ENCODE results near the gene TBC1D22A.
A peak's percentile ranks its signal among the peaks of the same experiment; 100 is the strongest.

The TBC1D22A gene

DNA sequence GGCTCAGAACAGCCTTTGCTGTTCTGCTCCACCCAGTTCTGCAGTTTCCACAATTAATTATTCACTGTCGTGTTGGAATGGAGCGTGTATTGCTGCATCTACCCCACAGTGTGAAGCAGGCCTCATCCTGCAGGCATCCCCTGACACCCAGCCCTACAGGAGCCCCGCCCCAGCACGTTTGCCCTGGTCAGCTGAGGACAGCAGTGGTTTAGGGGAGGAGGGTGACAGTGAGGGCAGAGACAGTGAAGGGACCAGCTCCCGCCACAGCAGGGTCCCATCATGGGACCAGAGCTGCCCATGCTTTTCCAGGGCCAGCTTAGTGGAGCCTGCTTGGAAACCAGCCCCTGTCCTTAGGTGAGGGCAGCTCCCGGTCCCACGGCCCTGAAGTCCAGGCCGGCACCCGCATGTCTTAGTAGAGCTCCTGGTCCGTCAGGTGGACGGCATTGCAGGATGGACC is 273.0 kb downstream of the TBC1D22A start:
- Mint-ChIP-seq H3K4me1 (ENCODE audit: low read depth) (no peaks in the 10 kb centered on the region), H3K4me3 (no peak overlapping the region), H3K36me3 (ENCODE audit: low read depth) (peaks cover 1% of the 10 kb centered on the region), H3K9me3 (no peaks in the 10 kb centered on the region), H3K27me3 (ENCODE audit: low read depth) (no peaks in the 10 kb centered on the region), H3K27ac (no peak overlapping the region)

- Mint-ChIP-seq H3K27ac (no peak overlapping the region), H3K4me3 (no peak overlapping the region), H3K36me3 (ENCODE audit: low read depth) (peaks cover 1% of the 10 kb centered on the region), H3K4me1 (ENCODE audit: low read depth) (no peaks in the 10 kb centered on the region), H3K27me3 (ENCODE audit: low read depth) (no peaks in the 10 kb centered on the region), H3K9me3 (no peaks in the 10 kb centered on the region)
Observed at GRCh38 chr22:47036352-47036751, 273.9 kb downstream of the TBC1D22A start.

DNA sequence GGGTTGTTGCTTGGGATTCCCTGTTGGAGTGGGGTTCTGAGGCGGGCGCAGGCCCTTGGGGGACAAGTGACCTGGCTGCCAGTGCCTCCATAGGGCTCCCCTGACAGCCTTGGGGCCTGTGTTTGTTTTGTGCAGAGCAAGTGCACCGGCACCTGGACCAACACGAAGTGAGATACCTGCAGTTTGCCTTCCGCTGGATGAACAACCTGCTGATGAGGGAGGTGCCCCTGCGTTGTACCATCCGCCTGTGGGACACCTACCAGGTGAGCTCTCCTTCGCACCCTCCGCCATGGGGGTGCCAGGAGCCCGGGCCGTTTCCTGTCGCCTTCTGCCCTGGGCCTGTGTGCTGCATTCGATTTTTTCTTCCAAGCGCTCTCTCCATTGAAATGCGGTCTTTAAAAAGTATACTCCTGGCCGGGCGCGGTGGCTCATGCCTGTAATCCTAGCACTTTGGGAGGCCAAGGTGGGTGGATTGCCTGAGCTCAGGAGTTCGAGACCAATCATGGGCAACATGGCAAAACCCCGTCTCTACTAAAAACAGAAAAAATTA is 274.6 kb downstream of the TBC1D22A start:
- no peaks in the 10 kb centered on the region for H3K27me3 Mint-ChIP-seq (ENCODE audit: low read depth)
- no peaks in the 10 kb centered on the region for H3K9me3 Mint-ChIP-seq
- no peak overlapping the region for H3K4me3 Mint-ChIP-seq
- no peak overlapping the region for H3K27ac Mint-ChIP-seq
- H3K4me1 Mint-ChIP-seq (ENCODE audit: low read depth), result no peaks in the 10 kb centered on the region
- peaks cover 1% of the 10 kb centered on the region for H3K36me3 Mint-ChIP-seq (ENCODE audit: low read depth)

- no peak overlapping the region for H3K27ac Mint-ChIP-seq
- peaks cover 1% of the 10 kb centered on the region for H3K36me3 Mint-ChIP-seq (ENCODE audit: low read depth)
- no peaks in the 10 kb centered on the region for H3K9me3 Mint-ChIP-seq
- no peak overlapping the region for H3K4me3 Mint-ChIP-seq
- H3K27me3 Mint-ChIP-seq (ENCODE audit: low read depth), result no peaks in the 10 kb centered on the region
- no peaks in the 10 kb centered on the region for H3K4me1 Mint-ChIP-seq (ENCODE audit: low read depth)
Observed at GRCh38 chr22:47038206-47038835, 275.9 kb downstream of the TBC1D22A start.

DNA sequence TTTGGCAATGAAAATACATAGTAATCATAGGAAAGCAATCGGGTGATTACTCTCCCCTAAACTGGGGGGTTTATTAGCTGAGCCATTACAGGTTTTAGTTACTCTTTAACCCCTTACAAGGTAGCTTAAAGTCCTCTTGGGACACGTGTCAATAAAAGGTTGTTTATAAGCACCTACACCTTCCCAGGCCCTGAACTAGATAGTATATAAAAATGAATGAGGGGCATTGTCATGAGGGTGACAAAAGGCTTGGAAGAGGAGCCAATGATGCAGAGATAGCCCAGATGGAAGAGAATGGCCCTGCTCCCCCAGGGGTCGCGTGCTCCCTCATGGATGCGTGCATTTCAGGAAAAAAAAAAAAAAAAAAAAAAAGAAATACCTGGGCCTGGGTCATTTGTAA is 276.9 kb downstream of the TBC1D22A start:
- no peak overlapping the region for H3K4me3 Mint-ChIP-seq
- no peaks in the 10 kb centered on the region for H3K27me3 Mint-ChIP-seq (ENCODE audit: low read depth)
- H3K27ac Mint-ChIP-seq, result no peak overlapping the region
- peaks cover 1% of the 10 kb centered on the region for H3K36me3 Mint-ChIP-seq (ENCODE audit: low read depth)
- peaks cover 2% of the 10 kb centered on the region for H3K4me1 Mint-ChIP-seq (ENCODE audit: low read depth)
- no peaks in the 10 kb centered on the region for H3K9me3 Mint-ChIP-seq

GRCh38 chr22:47040486-47041270 is 278.2 kb downstream of the TBC1D22A start:
- peaks cover 1% of the 10 kb centered on the region for H3K36me3 Mint-ChIP-seq (ENCODE audit: low read depth)
- no peaks in the 10 kb centered on the region for H3K9me3 Mint-ChIP-seq
- H3K27ac Mint-ChIP-seq, result no peak overlapping the region
- H3K27me3 Mint-ChIP-seq (ENCODE audit: low read depth), result no peaks in the 10 kb centered on the region
- H3K4me3 Mint-ChIP-seq, result no peak overlapping the region
- peaks cover 12% of the 10 kb centered on the region for H3K4me1 Mint-ChIP-seq (ENCODE audit: low read depth)

DNA sequence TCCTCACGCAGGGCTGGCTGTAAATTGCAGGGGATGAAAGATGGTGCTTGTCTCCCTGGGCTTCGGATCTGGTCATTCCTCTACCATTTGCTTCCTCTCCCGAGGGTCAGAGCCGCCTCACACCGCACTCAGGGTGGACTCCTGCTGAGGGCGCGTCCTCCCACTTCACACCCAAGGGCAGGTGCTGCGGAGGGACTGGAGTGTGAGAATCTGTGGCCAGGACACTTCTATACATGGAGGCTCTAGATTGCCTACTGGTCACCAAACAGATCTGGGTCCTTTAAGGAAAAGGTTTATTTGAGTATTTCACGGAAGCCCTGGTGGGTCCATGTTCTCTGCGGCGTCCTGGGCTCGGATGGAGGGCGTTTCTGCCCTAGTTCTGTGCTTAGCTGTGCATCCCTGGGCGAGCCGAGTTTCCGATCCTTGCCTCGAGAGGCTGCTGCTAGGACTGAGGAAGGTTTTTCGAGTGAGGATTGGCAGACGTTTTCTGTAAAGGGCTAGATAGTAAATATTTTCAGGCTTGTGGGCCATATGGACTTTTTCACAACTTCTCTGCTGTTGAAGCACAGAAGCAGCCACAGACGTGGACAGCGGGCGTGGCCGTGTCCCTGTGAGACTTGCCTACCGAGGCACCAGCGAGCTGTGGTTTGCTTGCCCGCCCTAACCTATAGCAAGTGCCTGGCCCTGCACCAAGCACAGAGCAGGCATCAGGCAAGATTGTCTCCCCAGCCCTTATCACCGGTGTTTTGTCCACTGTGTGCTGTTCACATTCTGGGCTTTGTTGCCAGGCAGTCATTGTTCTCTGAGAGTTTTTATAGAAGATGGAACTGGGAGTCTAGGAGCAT is 279.0 kb downstream of the TBC1D22A start:
- Mint-ChIP-seq H3K4me3 (no peak overlapping the region), H3K27ac (peak overlapping the region; percentile 57)

GRCh38 chr22:47042116-47042825 is 279.8 kb downstream of the TBC1D22A start:
- no peaks in the 10 kb centered on the region for H3K9me3 Mint-ChIP-seq
- peaks cover 1% of the 10 kb centered on the region for H3K36me3 Mint-ChIP-seq (ENCODE audit: low read depth)
- H3K4me3 Mint-ChIP-seq, result no peak overlapping the region
- peaks cover 14% of the 10 kb centered on the region for H3K4me1 Mint-ChIP-seq (ENCODE audit: low read depth)
- peak overlapping the region; percentile 57 for H3K27ac Mint-ChIP-seq
- no peaks in the 10 kb centered on the region for H3K27me3 Mint-ChIP-seq (ENCODE audit: low read depth)

More for the DNA sequence above, 279.0 kb downstream of the TBC1D22A start:
- Mint-ChIP-seq H3K9me3 (no peaks in the 10 kb centered on the region), H3K4me1 (ENCODE audit: low read depth) (peaks cover 12% of the 10 kb centered on the region), H3K27me3 (ENCODE audit: low read depth) (no peaks in the 10 kb centered on the region), H3K36me3 (ENCODE audit: low read depth) (peaks cover 1% of the 10 kb centered on the region)

- Mint-ChIP-seq H3K36me3 (ENCODE audit: low read depth) (peaks cover 1% of the 10 kb centered on the region), H3K27me3 (ENCODE audit: low read depth) (no peaks in the 10 kb centered on the region), H3K9me3 (no peaks in the 10 kb centered on the region), H3K4me3 (no peak overlapping the region), H3K27ac (no peak overlapping the region), H3K4me1 (ENCODE audit: low read depth) (peaks cover 14% of the 10 kb centered on the region)
Observed at GRCh38 chr22:47042861-47043496, 280.5 kb downstream of the TBC1D22A start.

- H3K9me3 Mint-ChIP-seq, result no peaks in the 10 kb centered on the region
- H3K27ac Mint-ChIP-seq, result no peak overlapping the region
- peaks cover 16% of the 10 kb centered on the region for H3K4me1 Mint-ChIP-seq (ENCODE audit: low read depth)
- peaks cover 1% of the 10 kb centered on the region for H3K36me3 Mint-ChIP-seq (ENCODE audit: low read depth)
- no peaks in the 10 kb centered on the region for H3K27me3 Mint-ChIP-seq (ENCODE audit: low read depth)
- H3K4me3 Mint-ChIP-seq, result no peak overlapping the region
Observed at GRCh38 chr22:47043835-47044721, 281.6 kb downstream of the TBC1D22A start.

GRCh38 chr22:47044722-47045535 is 282.5 kb downstream of the TBC1D22A start:
- no peaks in the 10 kb centered on the region for H3K9me3 Mint-ChIP-seq
- H3K27ac Mint-ChIP-seq, result no peak overlapping the region
- H3K36me3 Mint-ChIP-seq (ENCODE audit: low read depth), result no peaks in the 10 kb centered on the region
- peaks cover 17% of the 10 kb centered on the region for H3K4me1 Mint-ChIP-seq (ENCODE audit: low read depth)
- H3K4me3 Mint-ChIP-seq, result no peak overlapping the region
- H3K27me3 Mint-ChIP-seq (ENCODE audit: low read depth), result no peaks in the 10 kb centered on the region

- Mint-ChIP-seq H3K4me1 (ENCODE audit: low read depth) (peaks cover 17% of the 10 kb centered on the region), H3K27me3 (ENCODE audit: low read depth) (no peaks in the 10 kb centered on the region), H3K4me3 (no peak overlapping the region), H3K9me3 (no peaks in the 10 kb centered on the region), H3K36me3 (ENCODE audit: low read depth) (no peaks in the 10 kb centered on the region), H3K27ac (no peak overlapping the region)
Observed at GRCh38 chr22:47045691-47046410, 283.4 kb downstream of the TBC1D22A start.

Data from T-helper 1 cell treated with Interleukin-12 subunit alpha and Interleukin-12 subunit beta and Interleukin-4 antibody, amounts not matched to agents 30 μg/mL and 1 μg/mL, for 36 hours (primary cell).